SK-MEL-5 (cell line): Measurements from ENCODE around the gene TMC8. TPM values are rescaled to one million over a fixed set of nuclear protein-coding genes. Genes with fewer than 3 reads are reported as not detected.

Experiments used
- DNase-seq: peaks from one replicate; pipeline ENCODE4 v3.0.0-alpha.2; 2016; ENCODE audit warnings: low read depth, low spot score
- in situ Hi-C: cut with HindIII; loops from 2 replicates; pipeline ENCODE4 v1.10.0; 2016; ENCODE audit warnings: low sequenced_read_pairs, high pct_unique_total_duplicates, low pct_unique_long_range_greater_than_20kb
- total RNA-seq: library from RNA; depleted of rRNA; stranded (reverse); fragments of >200 nt; shearing (Covaris generic); gene quantifications from 2 replicates; pipeline ENCODE4 v1.2.3, GENCODE V29; 2014

The TMC8 gene
- total RNA-seq, 1 experiment from 2014 or later: 0.45 TPM

DNA sequence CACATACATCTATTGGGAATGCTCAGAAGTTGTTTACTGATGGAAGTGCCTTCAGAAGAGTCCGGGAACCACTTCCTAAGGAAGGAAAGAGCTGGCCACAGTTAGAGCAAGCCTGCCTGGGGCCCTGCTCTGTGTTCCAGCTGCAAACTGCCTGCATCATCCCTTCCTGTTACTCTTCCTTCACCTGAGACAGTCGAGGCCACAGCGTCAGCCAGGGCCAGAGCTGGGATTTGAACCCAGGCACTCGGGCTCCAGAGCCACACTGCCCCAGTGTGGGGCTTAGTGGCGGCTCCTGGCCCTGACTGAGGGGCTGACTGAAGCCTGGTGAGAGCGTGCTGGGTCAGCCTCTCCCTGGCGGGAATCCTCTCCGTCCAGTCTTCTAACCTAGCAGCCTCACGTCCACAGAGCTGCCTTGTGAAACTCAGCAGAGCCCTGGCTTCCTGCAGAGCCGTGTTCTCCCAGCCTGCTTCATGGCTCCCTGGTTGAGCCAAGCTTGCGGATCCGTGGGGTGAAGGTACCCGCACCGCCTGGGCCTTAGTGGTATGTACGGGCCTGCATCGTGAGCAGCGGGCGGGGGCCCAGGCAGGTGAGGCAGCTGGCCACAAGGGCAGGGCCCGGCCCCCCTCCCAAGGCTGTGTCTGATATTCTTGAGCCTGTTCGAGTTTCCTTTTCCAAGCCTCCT lies 11.0 kb downstream of the TMC8 start:
- in situ Hi-C loops: no loop called here

GRCh38 chr17:78142119-78142861 lies 11.7 kb downstream of the TMC8 start:
- no peak for DNase-seq
- in situ Hi-C loops: no loop called here

More for the DNA sequence above, 11.0 kb downstream of the TMC8 start:
- DNase-seq: no peak

DNA sequence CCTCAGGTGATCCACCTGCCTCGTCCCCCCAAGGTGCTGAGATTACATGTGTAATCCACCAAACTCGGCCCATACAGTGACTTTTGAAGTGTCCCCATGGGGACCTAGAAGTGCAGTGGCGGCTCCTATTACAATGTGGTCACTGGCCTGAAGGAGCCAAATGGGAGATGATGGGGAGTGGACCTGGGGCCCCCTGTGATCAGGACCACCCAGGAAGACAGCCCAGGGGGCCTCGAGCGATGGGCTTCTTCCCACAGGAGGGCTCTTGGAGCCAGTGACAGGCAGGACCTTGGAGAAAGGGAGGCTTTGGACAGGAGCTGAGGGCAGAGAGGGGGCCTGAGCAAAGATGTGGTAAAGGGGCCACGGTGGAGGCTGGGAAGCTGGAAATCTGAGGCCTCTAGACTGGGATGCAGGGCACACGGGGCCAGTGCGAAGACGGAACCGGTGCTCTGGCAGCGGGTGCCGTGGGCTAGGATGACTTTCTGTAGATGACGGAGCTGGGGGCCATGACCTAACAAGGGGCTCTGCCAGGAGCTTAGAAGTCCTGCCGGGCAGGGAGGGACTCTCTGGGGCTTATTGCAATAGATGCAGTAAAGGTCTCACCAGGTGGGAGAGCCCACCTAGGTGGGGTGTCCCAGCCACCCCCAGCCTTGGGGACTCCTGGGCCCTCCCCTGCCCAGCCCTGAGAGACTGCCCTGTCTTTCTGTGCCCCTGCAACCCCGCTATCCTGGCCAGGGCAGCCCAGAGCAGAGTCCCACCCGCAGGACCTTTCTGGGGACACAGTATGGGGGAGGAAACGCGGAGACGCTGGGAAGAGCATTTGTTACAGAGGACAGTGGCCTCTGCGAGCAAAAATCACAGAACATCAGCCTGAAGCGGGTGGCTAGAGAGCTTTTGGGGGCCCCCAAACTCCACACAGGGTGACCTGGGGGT lies 12.9 kb downstream of the TMC8 start:
- no peak for DNase-seq
- in situ Hi-C loops: no loop called here

DNA sequence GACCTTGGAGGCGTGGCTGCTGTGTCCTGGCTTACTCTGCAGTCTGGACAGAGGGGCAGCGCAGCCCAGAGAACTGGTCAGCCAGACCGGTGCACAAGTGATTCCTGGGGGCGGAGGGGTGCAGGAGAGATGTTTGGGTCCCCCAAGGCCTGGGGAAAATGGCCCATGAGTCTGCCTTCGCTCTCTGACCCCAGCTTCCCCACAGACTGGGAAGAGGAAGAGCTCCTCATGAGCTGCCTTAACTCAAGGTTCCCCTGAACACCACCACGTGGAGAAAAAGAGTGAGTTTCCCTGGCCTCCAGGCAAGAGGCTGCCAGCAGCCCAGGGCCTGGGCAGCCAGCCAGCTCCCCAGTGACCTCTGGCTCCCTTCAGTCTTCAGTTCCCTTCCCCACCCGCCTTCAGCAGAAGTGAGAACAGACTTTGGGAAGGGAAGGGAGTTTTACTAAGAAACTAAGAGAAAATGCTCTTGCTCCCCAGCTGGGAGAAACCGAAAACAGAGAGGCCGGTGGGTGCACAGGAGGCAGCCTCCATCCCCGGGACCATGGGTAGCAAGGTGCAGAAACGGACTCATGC lies 13.7 kb downstream of the TMC8 start:
- DNase-seq: peak; percentile 69
- in situ Hi-C loops: no loop called here

DNA sequence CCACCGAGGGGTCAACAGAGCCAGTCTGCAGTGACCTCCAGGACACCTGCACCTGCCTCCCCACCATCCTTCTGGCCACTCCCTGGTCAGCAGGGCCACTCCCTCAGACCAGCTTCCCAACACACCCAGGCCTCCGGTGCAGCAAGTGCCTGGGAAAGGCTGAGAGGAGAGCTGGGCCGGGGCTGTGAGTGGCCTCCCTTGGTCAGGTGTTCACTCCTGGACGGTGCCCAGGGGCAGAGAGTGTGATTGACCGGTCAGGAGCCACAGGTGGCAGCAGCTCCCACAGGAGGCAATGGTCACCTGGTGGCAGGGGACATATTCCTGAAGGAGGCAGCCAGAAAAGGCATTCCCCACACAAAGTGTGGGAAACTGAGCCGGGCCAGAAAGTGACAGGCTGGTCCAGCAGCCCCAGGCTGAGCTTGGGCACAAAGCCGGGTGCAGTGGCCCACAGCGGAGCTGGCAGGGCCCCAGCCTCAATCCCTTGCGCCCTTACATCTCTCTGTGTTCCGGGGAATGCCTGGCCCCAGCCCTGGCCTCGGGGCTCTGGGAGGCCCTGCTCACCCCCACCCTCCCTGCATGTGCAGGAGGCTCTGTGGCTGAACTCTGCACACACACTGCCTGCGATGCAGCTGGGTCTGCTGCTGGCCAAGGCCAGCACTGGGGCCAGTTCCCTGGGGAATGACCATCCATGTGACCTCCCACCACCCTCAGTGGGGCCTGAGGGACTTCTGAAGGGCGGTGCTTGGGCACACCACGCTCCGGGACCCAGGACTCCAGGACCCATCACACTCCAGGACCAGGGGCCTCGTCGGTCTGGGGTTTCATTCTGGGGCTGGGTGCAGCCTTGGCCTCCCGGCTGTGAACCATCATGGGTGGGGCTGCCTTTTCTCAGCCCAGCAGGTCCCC lies 14.4 kb downstream of the TMC8 start:
- in situ Hi-C loops: no loop called here
- DNase-seq: no peak

DNA sequence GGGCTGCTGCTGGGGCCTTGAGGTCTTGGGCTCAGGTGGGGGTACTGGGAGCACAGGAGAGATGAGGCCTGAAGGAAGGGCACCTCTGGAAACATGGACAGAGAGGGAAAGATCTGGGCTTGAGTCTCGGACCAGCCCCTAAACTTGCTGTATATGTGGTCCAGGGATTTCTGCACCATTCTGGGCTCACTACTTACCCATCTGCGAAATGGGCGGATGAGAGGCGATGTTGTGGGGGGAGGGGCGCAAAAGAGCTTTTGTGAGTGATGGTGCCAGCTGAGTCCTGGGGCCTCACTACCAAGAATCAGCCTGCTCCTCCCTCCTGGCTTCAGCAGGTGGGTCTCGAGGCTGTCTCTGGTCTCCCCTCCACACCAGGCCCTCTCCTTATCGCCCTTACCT lies 15.9 kb downstream of the TMC8 start:
- in situ Hi-C loops: no loop called here
- no peak for DNase-seq

DNA sequence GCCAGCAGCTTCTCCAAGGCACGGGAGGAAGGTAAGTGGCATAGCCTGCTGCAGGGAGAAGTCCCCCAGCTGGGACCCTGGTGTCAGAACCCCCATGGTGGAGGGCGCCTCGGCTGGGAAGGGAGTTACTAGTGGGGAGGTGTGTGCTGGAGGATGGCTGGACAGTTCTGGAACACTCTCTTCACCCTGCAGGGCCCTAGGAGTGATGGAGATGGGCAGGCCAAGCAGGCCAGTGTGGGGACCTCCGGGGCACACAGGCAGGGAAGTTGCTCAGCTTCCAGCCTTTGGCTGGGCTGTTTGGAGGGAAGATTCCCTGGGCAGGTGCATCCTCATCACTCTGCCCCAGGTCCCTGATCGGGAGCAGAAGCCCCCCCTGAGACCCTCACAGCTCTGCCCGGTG lies 16.3 kb downstream of the TMC8 start:
- in situ Hi-C loops: no loop called here
- no peak for DNase-seq

- in situ Hi-C loops: no loop called here
- DNase-seq: no peak
Measured at GRCh38 chr17:78147315-78147998, 16.9 kb downstream of the TMC8 start.

- in situ Hi-C loops: no loop called here
- no peak for DNase-seq
Measured at GRCh38 chr17:78148286-78149016, 17.9 kb downstream of the TMC8 start.

DNA sequence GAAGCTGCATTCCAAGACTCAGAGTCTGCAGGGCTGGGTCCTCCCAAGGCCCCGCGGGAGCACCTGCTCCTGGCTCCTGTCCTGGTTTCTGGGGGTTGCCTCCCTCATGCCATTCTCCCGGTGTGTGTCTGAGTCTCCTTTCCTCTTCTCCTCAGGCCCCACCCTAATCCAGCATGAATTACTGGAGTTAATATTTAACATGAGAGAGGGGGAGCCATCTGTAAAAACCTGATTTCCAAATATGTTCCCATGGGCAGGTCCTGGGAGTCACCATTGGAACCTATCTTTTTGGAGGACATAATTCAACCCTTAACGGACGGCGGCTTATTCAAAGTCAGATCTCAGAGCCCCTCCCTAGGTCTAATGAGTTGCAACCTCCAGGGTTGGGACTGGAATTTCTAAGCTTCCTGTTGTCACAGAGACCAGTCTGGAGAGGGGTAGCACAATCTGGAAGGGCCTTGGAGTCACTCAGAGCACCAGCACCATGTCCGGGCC lies 21.0 kb downstream of the TMC8 start:
- in situ Hi-C loops: no loop called here
- DNase-seq: no peak

GRCh38 chr17:78154903-78155811 lies 24.6 kb downstream of the TMC8 start:
- in situ Hi-C loops: no loop called here
- DNase-seq: no peak

DNA sequence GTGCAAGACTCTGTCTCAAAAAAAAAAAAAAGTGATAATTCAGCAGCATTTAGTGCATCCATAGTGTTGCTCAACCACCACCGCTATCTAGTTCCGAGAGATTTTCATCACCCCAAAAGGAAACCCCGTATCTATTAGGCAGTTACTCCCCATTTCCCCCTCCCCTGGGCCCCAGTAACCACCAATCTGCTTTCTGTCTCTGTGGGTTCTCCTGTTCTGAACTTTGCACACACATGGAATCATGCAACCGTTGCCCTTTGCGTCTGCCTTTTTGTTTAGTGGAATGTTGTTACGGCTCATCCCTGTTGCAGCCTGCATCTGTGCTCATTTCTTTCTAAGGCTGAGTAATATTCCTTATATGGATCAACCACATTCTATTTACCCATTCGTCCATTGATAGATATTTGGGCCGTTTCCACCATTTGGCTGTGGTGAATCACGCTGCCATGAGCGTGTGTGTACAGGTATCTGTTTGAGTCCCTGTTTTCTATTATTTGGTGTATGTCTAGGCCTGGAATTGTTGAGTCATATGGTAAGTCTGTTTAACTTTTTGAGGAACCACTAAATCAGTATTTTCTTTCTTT lies 29.1 kb downstream of the TMC8 start:
- in situ Hi-C loops: no loop called here

GRCh38 chr17:78163881-78164747 lies 33.5 kb downstream of the TMC8 start:
- DNase-seq: no peak
- in situ Hi-C loops: no loop called here

More for the DNA sequence above, 29.1 kb downstream of the TMC8 start:
- DNase-seq: no peak
